GM12878 (cell line): ENCODE data around the gene DUSP16. TPM values are rescaled to one million over a fixed set of nuclear protein-coding genes. Genes with fewer than 3 reads are reported as not detected.

Source experiments
- BRCA1 ChIP-seq: IDR thresholded peaks from 2 replicates; pipeline ENCODE4 v1.6.1; 2011; ENCODE audit warnings: low read depth, low read length, improper control_type of control experiment
- CBFB ChIP-seq: IDR thresholded peaks from 2 replicates; pipeline ENCODE4 v1.6.1; 2016; ENCODE audit warnings: antibody characterized with exemption, low read depth
- EP300 ChIP-seq, 2 experiments: fragments of 150-350 bp in 1 of 2; IDR thresholded peaks; 2 replicates each; pipeline ENCODE4 v1.6.1; 2011 to 2012; ENCODE audit warnings: low read depth in 2 of 2, low read length in 2 of 2, borderline replicate concordance in 1 of 2, improper control_type of control experiment in 1 of 2, inconsistent platforms in 1 of 2; ENCODE audit not compliant: control insufficient read depth in 1 of 2
- MTA3 ChIP-seq: IDR thresholded peaks from 2 replicates; pipeline ENCODE4 v1.6.1; 2012; ENCODE audit warnings: low read length, inconsistent platforms, borderline replicate concordance
- MXI1 ChIP-seq: fragments of 150-350 bp; IDR thresholded peaks from 2 replicates; pipeline ENCODE4 v1.6.1; 2011; ENCODE audit warnings: low read depth, mild to moderate bottlenecking, inconsistent platforms, low read length, improper control_type of control experiment
- NBN ChIP-seq: fragments of 450-650 bp; IDR thresholded peaks from 2 replicates; pipeline ENCODE4 v1.6.1; 2016
- NFYB ChIP-seq: IDR thresholded peaks from 2 replicates; pipeline ENCODE4 v1.6.1; 2011; ENCODE audit warnings: low read depth, mild to moderate bottlenecking, low read length, improper control_type of control experiment, moderate library complexity; ENCODE audit not compliant: insufficient read depth
- NR2F1 ChIP-seq: fragments of 450-650 bp; conservative IDR thresholded peaks from 2 replicates; pipeline ENCODE4 v1.6.1; 2017; ENCODE audit warnings: mild to moderate bottlenecking
- PAX5 ChIP-seq: IDR thresholded peaks from 2 replicates; pipeline ENCODE4 v1.6.1; 2011; ENCODE audit warnings: low read depth, low read length, borderline replicate concordance
- POLR2AphosphoS2 ChIP-seq: IDR thresholded peaks from 2 replicates; pipeline ENCODE4 v1.6.1; 2011; ENCODE audit warnings: low read depth, mild to moderate bottlenecking, low read length, improper control_type of control experiment, moderate library complexity
- RELA ChIP-seq: fragments of 450-650 bp; IDR thresholded peaks from 2 replicates; pipeline ENCODE4 v1.8.0; 2014; ENCODE audit warnings: borderline replicate concordance; ENCODE audit not compliant: partially characterized antibody
- SUZ12 ChIP-seq: fragments of 200-600 bp; sonication (generic); IDR thresholded peaks from one replicate; pipeline ENCODE4 v1.6.1; 2018; ENCODE audit warnings: antibody characterized with exemption, mild to moderate bottlenecking; ENCODE audit not compliant: unreplicated experiment
- TAF1 ChIP-seq: IDR thresholded peaks from 2 replicates; pipeline ENCODE4 v1.6.1; 2011; ENCODE audit warnings: mild to moderate bottlenecking, low read depth, low read length, borderline replicate concordance
- TCF7 ChIP-seq: IDR thresholded peaks from 2 replicates; pipeline ENCODE4 v1.6.1; 2014; ENCODE audit warnings: antibody characterized with exemption, borderline replicate concordance
- ZNF384 ChIP-seq: IDR thresholded peaks from 2 replicates; pipeline ENCODE4 v1.6.1; 2012; ENCODE audit warnings: low read depth, mild to moderate bottlenecking, low read length, improper control_type of control experiment, borderline replicate concordance
- polyA plus RNA-seq, 11 experiments: library from polyadenylated mRNA; depleted of rRNA in 4 of 11; unstranded in 6 of 11; stranded (reverse) in 5 of 11; fragments of >200 nt; fragmentation: Nextera tagmentation in 4 of 11; fragmentation: Illumina TruSeq in 1 of 11; extraction: Ambion mirVana in 4 of 11; extraction: Trizol in 1 of 11; gene quantifications; 1 replicate in 1 of 11; 2 replicates in 10 of 11; pipeline versions ENCODE4 v1.2.1 to v1.2.3, GENCODE V29; 2011 to 2016; ENCODE audit warnings: inconsistent platforms in 2 of 11, missing spikeins in 2 of 11, low read depth in 1 of 11
- total RNA-seq, 4 experiments: library from RNA; depleted of rRNA in 3 of 4; stranded (reverse); fragments of >200 nt in 3 of 4; fragmentation: Illumina TruSeq in 1 of 4; extraction: Trizol in 1 of 4; gene quantifications; 2 replicates each; pipeline versions ENCODE4 v1.2.1 to v1.2.3, GENCODE V29; 2013 to 2021
- TF ChIP-seq, protein P1 (sequence below): fragments of 450-650 bp; IDR thresholded peaks from 2 replicates; pipeline ENCODE4 v1.6.1; 2017; ENCODE audit warnings: mild to moderate bottlenecking, low read depth, inconsistent platforms; ENCODE audit not compliant: poor library complexity, severe bottlenecking
- TF ChIP-seq, protein P2 (sequence below): fragments of 450-650 bp; conservative IDR thresholded peaks from 2 replicates; pipeline ENCODE4 v1.6.1; 2017; ENCODE audit warnings: mild to moderate bottlenecking, moderate library complexity
- TF ChIP-seq, protein P3 (sequence below): fragments of 450-650 bp; IDR thresholded peaks from 2 replicates; pipeline ENCODE4 v1.6.1; 2017; ENCODE audit warnings: low read depth, mild to moderate bottlenecking, moderate library complexity
- TF ChIP-seq, protein P4 (sequence below): IDR thresholded peaks from 2 replicates; pipeline ENCODE4 v1.6.1; 2012; ENCODE audit warnings: mild to moderate bottlenecking, low read depth, low read length

The DUSP16 gene
- total and polyA plus RNA-seq, 10 of the 15 experiments (the other 5 are each of a cell fraction or from before 2014, with no cell fraction given): 3.9 to 75.3 (median 26.8) TPM

DNA sequence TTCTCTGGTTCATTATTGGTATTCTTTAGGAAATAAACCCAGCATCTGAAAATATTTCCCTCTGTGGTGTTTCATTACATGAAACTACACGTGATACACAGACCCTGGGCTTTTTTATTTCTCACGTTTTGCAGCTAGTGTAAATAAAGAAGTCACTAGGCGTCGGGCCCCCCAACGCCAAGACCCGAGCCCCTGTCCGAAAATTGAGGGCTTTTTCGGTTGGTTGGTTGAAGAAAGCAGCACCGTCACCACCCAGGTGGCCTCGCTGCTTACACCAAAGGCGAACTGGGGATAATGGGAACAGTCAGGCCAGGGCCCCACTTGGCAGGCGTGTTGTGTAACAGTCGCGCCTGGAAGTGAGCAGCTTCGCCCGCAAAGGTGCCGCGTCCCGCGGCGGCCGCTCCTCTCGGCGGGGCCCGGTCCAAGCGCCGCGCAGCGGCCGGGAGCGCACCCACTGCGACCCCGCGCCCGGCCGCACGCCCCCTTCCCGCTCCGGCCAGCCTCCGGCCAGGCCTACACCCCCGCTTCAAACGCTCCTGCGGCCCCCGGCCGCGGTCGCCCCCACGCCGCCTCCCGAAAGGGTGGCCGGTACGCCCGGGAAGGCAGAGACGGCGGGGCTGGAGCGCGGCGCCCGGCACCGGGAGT lies 1.2 kb downstream of the DUSP16 start (continued):
- no peak for TF ChIP-seq SUZ12
- no peak for TF ChIP-seq NFYB
- TF ChIP-seq CBFB: 0 out of 2 replicates have a peak, but pooled peaks have one; percentile 47
- TF ChIP-seq POLR2AphosphoS2: peak; percentile 24; the same call in 1 of the 2 replicates
- TF ChIP-seq RELA: no peak
- TF ChIP-seq, protein P1, sequence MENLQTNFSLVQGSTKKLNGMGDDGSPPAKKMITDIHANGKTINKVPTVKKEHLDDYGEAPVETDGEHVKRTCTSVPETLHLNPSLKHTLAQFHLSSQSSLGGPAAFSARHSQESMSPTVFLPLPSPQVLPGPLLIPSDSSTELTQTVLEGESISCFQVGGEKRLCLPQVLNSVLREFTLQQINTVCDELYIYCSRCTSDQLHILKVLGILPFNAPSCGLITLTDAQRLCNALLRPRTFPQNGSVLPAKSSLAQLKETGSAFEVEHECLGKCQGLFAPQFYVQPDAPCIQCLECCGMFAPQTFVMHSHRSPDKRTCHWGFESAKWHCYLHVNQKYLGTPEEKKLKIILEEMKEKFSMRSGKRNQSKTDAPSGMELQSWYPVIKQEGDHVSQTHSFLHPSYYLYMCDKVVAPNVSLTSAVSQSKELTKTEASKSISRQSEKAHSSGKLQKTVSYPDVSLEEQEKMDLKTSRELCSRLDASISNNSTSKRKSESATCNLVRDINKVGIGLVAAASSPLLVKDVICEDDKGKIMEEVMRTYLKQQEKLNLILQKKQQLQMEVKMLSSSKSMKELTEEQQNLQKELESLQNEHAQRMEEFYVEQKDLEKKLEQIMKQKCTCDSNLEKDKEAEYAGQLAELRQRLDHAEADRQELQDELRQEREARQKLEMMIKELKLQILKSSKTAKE: no peak
- peak; percentile 61 for TF ChIP-seq NR2F1
- TF ChIP-seq, protein P2, sequence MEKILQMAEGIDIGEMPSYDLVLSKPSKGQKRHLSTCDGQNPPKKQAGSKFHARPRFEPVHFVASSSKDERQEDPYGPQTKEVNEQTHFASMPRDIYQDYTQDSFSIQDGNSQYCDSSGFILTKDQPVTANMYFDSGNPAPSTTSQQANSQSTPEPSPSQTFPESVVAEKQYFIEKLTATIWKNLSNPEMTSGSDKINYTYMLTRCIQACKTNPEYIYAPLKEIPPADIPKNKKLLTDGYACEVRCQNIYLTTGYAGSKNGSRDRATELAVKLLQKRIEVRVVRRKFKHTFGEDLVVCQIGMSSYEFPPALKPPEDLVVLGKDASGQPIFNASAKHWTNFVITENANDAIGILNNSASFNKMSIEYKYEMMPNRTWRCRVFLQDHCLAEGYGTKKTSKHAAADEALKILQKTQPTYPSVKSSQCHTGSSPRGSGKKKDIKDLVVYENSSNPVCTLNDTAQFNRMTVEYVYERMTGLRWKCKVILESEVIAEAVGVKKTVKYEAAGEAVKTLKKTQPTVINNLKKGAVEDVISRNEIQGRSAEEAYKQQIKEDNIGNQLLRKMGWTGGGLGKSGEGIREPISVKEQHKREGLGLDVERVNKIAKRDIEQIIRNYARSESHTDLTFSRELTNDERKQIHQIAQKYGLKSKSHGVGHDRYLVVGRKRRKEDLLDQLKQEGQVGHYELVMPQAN: peak; percentile 46; the same call in 1 of the 2 replicates
- TF ChIP-seq, protein P3, sequence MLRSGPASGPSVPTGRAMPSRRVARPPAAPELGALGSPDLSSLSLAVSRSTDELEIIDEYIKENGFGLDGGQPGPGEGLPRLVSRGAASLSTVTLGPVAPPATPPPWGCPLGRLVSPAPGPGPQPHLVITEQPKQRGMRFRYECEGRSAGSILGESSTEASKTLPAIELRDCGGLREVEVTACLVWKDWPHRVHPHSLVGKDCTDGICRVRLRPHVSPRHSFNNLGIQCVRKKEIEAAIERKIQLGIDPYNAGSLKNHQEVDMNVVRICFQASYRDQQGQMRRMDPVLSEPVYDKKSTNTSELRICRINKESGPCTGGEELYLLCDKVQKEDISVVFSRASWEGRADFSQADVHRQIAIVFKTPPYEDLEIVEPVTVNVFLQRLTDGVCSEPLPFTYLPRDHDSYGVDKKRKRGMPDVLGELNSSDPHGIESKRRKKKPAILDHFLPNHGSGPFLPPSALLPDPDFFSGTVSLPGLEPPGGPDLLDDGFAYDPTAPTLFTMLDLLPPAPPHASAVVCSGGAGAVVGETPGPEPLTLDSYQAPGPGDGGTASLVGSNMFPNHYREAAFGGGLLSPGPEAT: no peak; the same call in 1 of the 2 replicates
- no peak for TF ChIP-seq TCF7
- TF ChIP-seq, protein P4, sequence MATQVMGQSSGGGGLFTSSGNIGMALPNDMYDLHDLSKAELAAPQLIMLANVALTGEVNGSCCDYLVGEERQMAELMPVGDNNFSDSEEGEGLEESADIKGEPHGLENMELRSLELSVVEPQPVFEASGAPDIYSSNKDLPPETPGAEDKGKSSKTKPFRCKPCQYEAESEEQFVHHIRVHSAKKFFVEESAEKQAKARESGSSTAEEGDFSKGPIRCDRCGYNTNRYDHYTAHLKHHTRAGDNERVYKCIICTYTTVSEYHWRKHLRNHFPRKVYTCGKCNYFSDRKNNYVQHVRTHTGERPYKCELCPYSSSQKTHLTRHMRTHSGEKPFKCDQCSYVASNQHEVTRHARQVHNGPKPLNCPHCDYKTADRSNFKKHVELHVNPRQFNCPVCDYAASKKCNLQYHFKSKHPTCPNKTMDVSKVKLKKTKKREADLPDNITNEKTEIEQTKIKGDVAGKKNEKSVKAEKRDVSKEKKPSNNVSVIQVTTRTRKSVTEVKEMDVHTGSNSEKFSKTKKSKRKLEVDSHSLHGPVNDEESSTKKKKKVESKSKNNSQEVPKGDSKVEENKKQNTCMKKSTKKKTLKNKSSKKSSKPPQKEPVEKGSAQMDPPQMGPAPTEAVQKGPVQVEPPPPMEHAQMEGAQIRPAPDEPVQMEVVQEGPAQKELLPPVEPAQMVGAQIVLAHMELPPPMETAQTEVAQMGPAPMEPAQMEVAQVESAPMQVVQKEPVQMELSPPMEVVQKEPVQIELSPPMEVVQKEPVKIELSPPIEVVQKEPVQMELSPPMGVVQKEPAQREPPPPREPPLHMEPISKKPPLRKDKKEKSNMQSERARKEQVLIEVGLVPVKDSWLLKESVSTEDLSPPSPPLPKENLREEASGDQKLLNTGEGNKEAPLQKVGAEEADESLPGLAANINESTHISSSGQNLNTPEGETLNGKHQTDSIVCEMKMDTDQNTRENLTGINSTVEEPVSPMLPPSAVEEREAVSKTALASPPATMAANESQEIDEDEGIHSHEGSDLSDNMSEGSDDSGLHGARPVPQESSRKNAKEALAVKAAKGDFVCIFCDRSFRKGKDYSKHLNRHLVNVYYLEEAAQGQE: no peak
- no peak for TF ChIP-seq BRCA1
- no peak for TF ChIP-seq TAF1
- no peak for TF ChIP-seq MXI1
- TF ChIP-seq ZNF384: no peak
- no peak for TF ChIP-seq MTA3
- TF ChIP-seq PAX5: no peak
- no peak for TF ChIP-seq EP300 (IDR thresholded peaks at IDR 0.05; ENCODE audit: borderline replicate concordance in 1 of 2, control insufficient read depth in 1 of 2, low read depth in 2 of 2, low read length in 2 of 2)
- no peak for TF ChIP-seq NBN
